Measurements from ENCODE around the gene ATP5MC2. TPM values are rescaled to one million over a fixed set of nuclear protein-coding genes. Genes with fewer than 3 reads are reported as not detected.

The ATP5MC2 gene
- total RNA-seq, 1 experiment from 2014 or later, result 304 TPM

DNA sequence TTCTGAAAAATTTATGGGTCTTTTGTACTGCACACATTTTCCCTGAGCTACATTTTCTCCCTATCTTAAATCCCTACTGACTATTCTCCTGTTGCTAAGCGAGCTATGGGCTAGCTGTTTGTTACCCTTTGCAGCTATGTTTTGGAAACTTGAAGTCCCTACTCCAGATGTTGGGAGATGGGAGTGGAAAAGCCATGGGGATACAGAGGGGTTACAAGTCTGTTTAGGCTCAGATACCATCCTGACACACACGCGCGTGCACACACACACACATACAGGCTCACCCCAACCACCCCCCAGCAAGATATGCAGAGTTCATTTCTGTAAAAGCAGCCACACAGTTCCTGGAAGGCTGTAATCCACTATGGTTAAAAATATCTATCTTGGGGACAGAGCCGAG, 15.8 kb downstream of the ATP5MC2 start:
- BruUV-seq (replicated peaks), result no TSS peak
- TF ChIP-seq, protein P1, sequence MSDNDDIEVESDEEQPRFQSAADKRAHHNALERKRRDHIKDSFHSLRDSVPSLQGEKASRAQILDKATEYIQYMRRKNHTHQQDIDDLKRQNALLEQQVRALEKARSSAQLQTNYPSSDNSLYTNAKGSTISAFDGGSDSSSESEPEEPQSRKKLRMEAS (IDR thresholded peaks at IDR 0.05), result no peak
- TF ChIP-seq, protein P2, sequence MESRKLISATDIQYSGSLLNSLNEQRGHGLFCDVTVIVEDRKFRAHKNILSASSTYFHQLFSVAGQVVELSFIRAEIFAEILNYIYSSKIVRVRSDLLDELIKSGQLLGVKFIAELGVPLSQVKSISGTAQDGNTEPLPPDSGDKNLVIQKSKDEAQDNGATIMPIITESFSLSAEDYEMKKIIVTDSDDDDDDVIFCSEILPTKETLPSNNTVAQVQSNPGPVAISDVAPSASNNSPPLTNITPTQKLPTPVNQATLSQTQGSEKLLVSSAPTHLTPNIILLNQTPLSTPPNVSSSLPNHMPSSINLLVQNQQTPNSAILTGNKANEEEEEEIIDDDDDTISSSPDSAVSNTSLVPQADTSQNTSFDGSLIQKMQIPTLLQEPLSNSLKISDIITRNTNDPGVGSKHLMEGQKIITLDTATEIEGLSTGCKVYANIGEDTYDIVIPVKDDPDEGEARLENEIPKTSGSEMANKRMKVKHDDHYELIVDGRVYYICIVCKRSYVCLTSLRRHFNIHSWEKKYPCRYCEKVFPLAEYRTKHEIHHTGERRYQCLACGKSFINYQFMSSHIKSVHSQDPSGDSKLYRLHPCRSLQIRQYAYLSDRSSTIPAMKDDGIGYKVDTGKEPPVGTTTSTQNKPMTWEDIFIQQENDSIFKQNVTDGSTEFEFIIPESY (IDR thresholded peaks at IDR 0.05; ENCODE audit: extremely low read depth, insufficient replicate concordance, low read length), result no peak
- TF ChIP-seq POLR2A (IDR thresholded peaks at IDR 0.05; ENCODE audit: borderline replicate concordance, extremely low read depth, insufficient read depth, insufficient read length), result no peak
- no peak for TF ChIP-seq SP1 (IDR thresholded peaks at IDR 0.05; ENCODE audit: low read depth)
- no peak for TF ChIP-seq RAD21 (IDR thresholded peaks at IDR 0.05; ENCODE audit: low read depth)
- no peak for TF ChIP-seq FOSL1 (IDR thresholded peaks at IDR 0.05; ENCODE audit: low read depth)
- no peak for TF ChIP-seq EZH2 (IDR thresholded peaks at IDR 0.05)
- TF ChIP-seq TCF7L2 (IDR thresholded peaks at IDR 0.05; ENCODE audit: borderline replicate concordance, extremely low read depth, insufficient read depth, insufficient read length), result no peak
- no peak for TF ChIP-seq JUND (IDR thresholded peaks at IDR 0.05)
- TF ChIP-seq ELF1 (IDR thresholded peaks at IDR 0.05; ENCODE audit: borderline replicate concordance, low read depth), result no peak
- TF ChIP-seq, protein P3, sequence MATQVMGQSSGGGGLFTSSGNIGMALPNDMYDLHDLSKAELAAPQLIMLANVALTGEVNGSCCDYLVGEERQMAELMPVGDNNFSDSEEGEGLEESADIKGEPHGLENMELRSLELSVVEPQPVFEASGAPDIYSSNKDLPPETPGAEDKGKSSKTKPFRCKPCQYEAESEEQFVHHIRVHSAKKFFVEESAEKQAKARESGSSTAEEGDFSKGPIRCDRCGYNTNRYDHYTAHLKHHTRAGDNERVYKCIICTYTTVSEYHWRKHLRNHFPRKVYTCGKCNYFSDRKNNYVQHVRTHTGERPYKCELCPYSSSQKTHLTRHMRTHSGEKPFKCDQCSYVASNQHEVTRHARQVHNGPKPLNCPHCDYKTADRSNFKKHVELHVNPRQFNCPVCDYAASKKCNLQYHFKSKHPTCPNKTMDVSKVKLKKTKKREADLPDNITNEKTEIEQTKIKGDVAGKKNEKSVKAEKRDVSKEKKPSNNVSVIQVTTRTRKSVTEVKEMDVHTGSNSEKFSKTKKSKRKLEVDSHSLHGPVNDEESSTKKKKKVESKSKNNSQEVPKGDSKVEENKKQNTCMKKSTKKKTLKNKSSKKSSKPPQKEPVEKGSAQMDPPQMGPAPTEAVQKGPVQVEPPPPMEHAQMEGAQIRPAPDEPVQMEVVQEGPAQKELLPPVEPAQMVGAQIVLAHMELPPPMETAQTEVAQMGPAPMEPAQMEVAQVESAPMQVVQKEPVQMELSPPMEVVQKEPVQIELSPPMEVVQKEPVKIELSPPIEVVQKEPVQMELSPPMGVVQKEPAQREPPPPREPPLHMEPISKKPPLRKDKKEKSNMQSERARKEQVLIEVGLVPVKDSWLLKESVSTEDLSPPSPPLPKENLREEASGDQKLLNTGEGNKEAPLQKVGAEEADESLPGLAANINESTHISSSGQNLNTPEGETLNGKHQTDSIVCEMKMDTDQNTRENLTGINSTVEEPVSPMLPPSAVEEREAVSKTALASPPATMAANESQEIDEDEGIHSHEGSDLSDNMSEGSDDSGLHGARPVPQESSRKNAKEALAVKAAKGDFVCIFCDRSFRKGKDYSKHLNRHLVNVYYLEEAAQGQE (IDR thresholded peaks at IDR 0.05; ENCODE audit: low read depth), result no peak
- TF ChIP-seq SRF (IDR thresholded peaks at IDR 0.05; ENCODE audit: low read depth), result no peak
- no peak for TF ChIP-seq POLR2AphosphoS5 (IDR thresholded peaks at IDR 0.05; ENCODE audit: low read depth, low read length)
- no peak for TF ChIP-seq ZFX (IDR thresholded peaks at IDR 0.05)
- no peak for TF ChIP-seq SIN3A (IDR thresholded peaks at IDR 0.05; ENCODE audit: low read depth)
- TF ChIP-seq CBX3 (IDR thresholded peaks at IDR 0.05; ENCODE audit: low read depth), result no peak
- no peak for TF ChIP-seq EGR1 (IDR thresholded peaks at IDR 0.05; ENCODE audit: low read depth)
- TF ChIP-seq, protein P4, sequence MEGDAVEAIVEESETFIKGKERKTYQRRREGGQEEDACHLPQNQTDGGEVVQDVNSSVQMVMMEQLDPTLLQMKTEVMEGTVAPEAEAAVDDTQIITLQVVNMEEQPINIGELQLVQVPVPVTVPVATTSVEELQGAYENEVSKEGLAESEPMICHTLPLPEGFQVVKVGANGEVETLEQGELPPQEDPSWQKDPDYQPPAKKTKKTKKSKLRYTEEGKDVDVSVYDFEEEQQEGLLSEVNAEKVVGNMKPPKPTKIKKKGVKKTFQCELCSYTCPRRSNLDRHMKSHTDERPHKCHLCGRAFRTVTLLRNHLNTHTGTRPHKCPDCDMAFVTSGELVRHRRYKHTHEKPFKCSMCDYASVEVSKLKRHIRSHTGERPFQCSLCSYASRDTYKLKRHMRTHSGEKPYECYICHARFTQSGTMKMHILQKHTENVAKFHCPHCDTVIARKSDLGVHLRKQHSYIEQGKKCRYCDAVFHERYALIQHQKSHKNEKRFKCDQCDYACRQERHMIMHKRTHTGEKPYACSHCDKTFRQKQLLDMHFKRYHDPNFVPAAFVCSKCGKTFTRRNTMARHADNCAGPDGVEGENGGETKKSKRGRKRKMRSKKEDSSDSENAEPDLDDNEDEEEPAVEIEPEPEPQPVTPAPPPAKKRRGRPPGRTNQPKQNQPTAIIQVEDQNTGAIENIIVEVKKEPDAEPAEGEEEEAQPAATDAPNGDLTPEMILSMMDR (IDR thresholded peaks at IDR 0.05 in 2 of 3, conservative IDR thresholded peaks at IDR 0.05 in 1 of 3; ENCODE audit: borderline replicate concordance in 1 of 3, insufficient read depth in 1 of 3, low read depth in 2 of 3, low read length in 2 of 3), result no peak
- TF ChIP-seq CEBPB (IDR thresholded peaks at IDR 0.05; ENCODE audit: low read depth), result no peak
- POLR2A ChIA-PET, result no interaction called here

More for the DNA sequence above, 15.8 kb downstream of the ATP5MC2 start:
- peaks cover 0 to 8% of the 10 kb centered on the region in 2 experiments; a peak in 1 of 4 replicates for H3K36me3 ChIP-seq (ENCODE audit: control insufficient read depth in 1 of 2, insufficient read depth in 2 of 2, low read length in 2 of 2)
- H3K4me2 ChIP-seq (ENCODE audit: low read length), result no peak overlapping the region; the same call in 1 of the 2 replicates
- no peaks in the 10 kb centered on the region for H3K27me3 ChIP-seq (ENCODE audit: insufficient read depth, low read length)
- no peaks in the 10 kb centered on the region for H3K9me3 ChIP-seq (ENCODE audit: control insufficient read depth in 1 of 2, insufficient read depth in 1 of 2, low read depth in 1 of 2, low read length in 2 of 2)
- no peak overlapping the region for H3K9ac ChIP-seq (ENCODE audit: low read length)
- H2AFZ ChIP-seq (ENCODE audit: low read depth, low read length, poor library complexity, severe bottlenecking), result no peak overlapping the region
- RAD21 ChIA-PET (ENCODE audit: low non-redundant PET in 1 of 2, low total read pairs in 2 of 2, uncharacterized antibody in 2 of 2, unreplicated experiment in 2 of 2), result no interaction called here
- H3K4me1 ChIP-seq (ENCODE audit: control insufficient read depth in 1 of 2, insufficient read depth in 2 of 2, low read length in 2 of 2), result peaks cover 20 to 25% of the 10 kb centered on the region in 2 experiments; a peak in 3 of 4 replicates
- no peak overlapping the region for H3K4me3 ChIP-seq (replicated peaks in 1 of 2; ENCODE audit: low read depth in 1 of 2, low read length in 2 of 2)
- no peak for ATAC-seq
- no peaks in the 10 kb centered on the region for H4K20me1 ChIP-seq (ENCODE audit: insufficient read depth)
- no peak for DNase-seq (ENCODE audit: low read depth, low spot score)
- CTCF ChIA-PET, result interaction anchor here (2.1 kb wide), 1 partner anchor 117 kb away, joined by 10 read pairs; no protein-coding TSS in a partner anchor
- no peaks in the 10 kb centered on the region for H3K9me2 ChIP-seq (ENCODE audit: insufficient read depth)
- peak overlapping the region; percentile 78 for H3K27ac ChIP-seq (ENCODE audit: low read depth, low read length)
- intact Hi-C loops (cut with micrococcal nuclease), result no loop called here
- H3K79me2 ChIP-seq (ENCODE audit: insufficient read depth, low read length), result no peaks in the 10 kb centered on the region

Measured in HCT116 (cell line).